ENCODE results near the gene NMBR. TPM values are rescaled to one million over a fixed set of nuclear protein-coding genes. Genes with fewer than 3 reads are reported as not detected.
"Not testable (repeated sequence)": the region's sequence is repeated elsewhere in the genome, so short reads cannot be mapped to it uniquely, and the experiment has no call there.

The NMBR gene
- total and polyA plus RNA-seq, 2 donors (not counting 1 experiment from before 2014, with no cell fraction given), result 0.09 TPM; not detected in 1

GRCh38 chr6:142188341-142188740 is 41.4 kb upstream of the NMBR start:
- ATAC-seq (ENCODE audit: low read depth); H3K27me3 ChIP-seq (replicated peaks in 1 of 4; ENCODE audit: control extremely low read depth in 1 of 4, control insufficient read depth in 3 of 4, insufficient read depth in 4 of 4, low read length in 3 of 4); H2AFZ ChIP-seq (ENCODE audit: insufficient read depth, low read depth, low read length, poor library complexity, severe bottlenecking); H3K4me2 ChIP-seq (replicated peaks; ENCODE audit: low read depth, low read length, poor library complexity, severe bottlenecking); DNase-seq; H3K36me3 ChIP-seq (replicated peaks in 1 of 2; ENCODE audit: control extremely low read depth in 1 of 2, control insufficient read depth in 1 of 2, extremely low read depth in 1 of 2, insufficient read depth in 2 of 2, low read length in 1 of 2); H3K4me3 Mint-ChIP-seq; H3K4me3 ChIP-seq (ENCODE audit: control extremely low read depth in 1 of 5, extremely low read depth in 1 of 5, insufficient read depth in 1 of 5, low read depth in 2 of 5, low read length in 4 of 5); CTCF ChIA-PET; H3K79me2 ChIP-seq (ENCODE audit: control insufficient read depth, insufficient read depth, low read length); H3K4me1 ChIP-seq (ENCODE audit: control insufficient read depth in 2 of 2, insufficient read depth in 2 of 2, low read length in 2 of 2); H3K4me1 Mint-ChIP-seq; H3K9ac ChIP-seq (ENCODE audit: low read length); H3K27ac ChIP-seq (ENCODE audit: low read length in 2 of 2); H3K27me3 Mint-ChIP-seq; intact Hi-C loops (cut with micrococcal nuclease); H3K9me3 Mint-ChIP-seq (ENCODE audit: insufficient read depth); H4K20me1 ChIP-seq (ENCODE audit: control insufficient read depth, insufficient read depth, low read length, poor library complexity, severe bottlenecking); H3K9me3 ChIP-seq (ENCODE audit: control extremely low read depth in 1 of 3, control insufficient read depth in 2 of 3, insufficient read depth in 1 of 3, low read length in 2 of 3); H3K27ac Mint-ChIP-seq; POLR2A ChIA-PET: not testable (repeated sequence)
- 95% methylated on average over 7 of the region's 8 CpGs for WGBS (ENCODE audit: insufficient coverage)
- peak; percentile 17 for TF ChIP-seq CTCF (IDR thresholded peaks at IDR 0.05)

- H3K4me1 Mint-ChIP-seq, result peaks cover 8% of the 10 kb centered on the region
- intact Hi-C loops (cut with micrococcal nuclease), result no loop called here
- no peak overlapping the region for H3K4me3 ChIP-seq (ENCODE audit: control extremely low read depth in 1 of 5, extremely low read depth in 1 of 5, insufficient read depth in 1 of 5, low read depth in 2 of 5, low read length in 4 of 5)
- H3K4me1 ChIP-seq (ENCODE audit: control insufficient read depth in 2 of 2, insufficient read depth in 2 of 2, low read length in 2 of 2), result no peaks in the 10 kb centered on the region
- no peak overlapping the region for H3K9ac ChIP-seq (ENCODE audit: low read length)
- no peak overlapping the region for H3K4me2 ChIP-seq (replicated peaks; ENCODE audit: low read depth, low read length, poor library complexity, severe bottlenecking)
- H2AFZ ChIP-seq (ENCODE audit: insufficient read depth, low read depth, low read length, poor library complexity, severe bottlenecking), result no peak overlapping the region
- ChIA-PET CTCF (no interaction called here), POLR2A (no interaction called here)
- no peaks in the 10 kb centered on the region for H3K9me3 ChIP-seq (ENCODE audit: control extremely low read depth in 1 of 3, control insufficient read depth in 2 of 3, insufficient read depth in 1 of 3, low read length in 2 of 3)
- no peak overlapping the region for H3K4me3 Mint-ChIP-seq
- DNase-seq (no peak), ATAC-seq (ENCODE audit: low read depth) (no peak)
- H3K27me3 Mint-ChIP-seq, result no peaks in the 10 kb centered on the region
- H4K20me1 ChIP-seq (ENCODE audit: control insufficient read depth, insufficient read depth, low read length, poor library complexity, severe bottlenecking), result no peaks in the 10 kb centered on the region
- WGBS (ENCODE audit: insufficient coverage), result no CpG with 5 or more reads among the region's 1 CpG
- H3K27ac ChIP-seq (ENCODE audit: low read length in 2 of 2), result no peak overlapping the region
- TF ChIP-seq CTCF (IDR thresholded peaks at IDR 0.05), result no peak
- no peak for TF ChIP-seq EZH2 (IDR thresholded peaks at IDR 0.05; ENCODE audit: borderline replicate concordance, insufficient read depth, low read depth, low read length, poor library complexity, severe bottlenecking)
- peaks cover 4 to 7% of the 10 kb centered on the region in 2 experiments for H3K36me3 ChIP-seq (replicated peaks in 1 of 2; ENCODE audit: control extremely low read depth in 1 of 2, control insufficient read depth in 1 of 2, extremely low read depth in 1 of 2, insufficient read depth in 2 of 2, low read length in 1 of 2)
- no peaks in the 10 kb centered on the region for H3K79me2 ChIP-seq (ENCODE audit: control insufficient read depth, insufficient read depth, low read length)
- H3K27ac Mint-ChIP-seq, result no peak overlapping the region
- H3K27me3 ChIP-seq (replicated peaks in 1 of 4; ENCODE audit: control extremely low read depth in 1 of 4, control insufficient read depth in 3 of 4, insufficient read depth in 4 of 4, low read length in 3 of 4), result no peaks in the 10 kb centered on the region
- H3K9me3 Mint-ChIP-seq (ENCODE audit: insufficient read depth), result no peaks in the 10 kb centered on the region
Observed at GRCh38 chr6:142187209-142187608, 40.3 kb upstream of the NMBR start.
